H1 (cell line): Measurements from ENCODE around the gene TNFAIP2. TPM values are rescaled to one million over a fixed set of nuclear protein-coding genes. Genes with fewer than 3 reads are reported as not detected.

Experiments
- CTCF ChIA-PET: fragments of 300-600 bp; sonication (Branson Sonifier 250); formaldehyde crosslinking; loops from one replicate; lab custom pipeline; 2021; ENCODE audit not compliant: partially characterized antibody; lab: Charles Lee
- POLR2A ChIA-PET: fragments of 300-600 bp; sonication (Branson Sonifier 250); formaldehyde crosslinking; loops from one replicate; lab custom pipeline; 2021; ENCODE audit warnings: inconsistent platforms; ENCODE audit not compliant: partially characterized antibody; lab: Charles Lee
- DNase-seq, 2 experiments: peaks; one replicate each; pipeline versions ENCODE4 v3.0.0 to v3.0.0-alpha.2; 2010 to 2022; ENCODE audit warnings: low spot score in 2 of 2, low read depth in 1 of 2, mixed read lengths in 1 of 2
- FAIRE-seq: peaks from 2 replicates; lab custom pipeline; 2011; peaks lifted over from hg19 to GRCh38; lab: Jason Lieb, UNC
- H2AFZ ChIP-seq: 2 replicates; pipeline ENCODE4 v1.8.1; 2012; ENCODE audit warnings: low read length, inconsistent platforms
- H2AK5ac ChIP-seq: 2 replicates; pipeline ENCODE4 v1.6.1; 2013; ENCODE audit warnings: low read depth, low read length
- H2BK120ac ChIP-seq: replicated peaks from 2 replicates; pipeline ENCODE3; 2013; ENCODE audit warnings: low read depth, low read length, inconsistent platforms
- H2BK12ac ChIP-seq: 2 replicates; pipeline ENCODE4 v1.6.1; 2013; ENCODE audit warnings: low read depth, low read length
- H2BK15ac ChIP-seq: 2 replicates; pipeline ENCODE4 v1.6.1; 2013; ENCODE audit warnings: low read length
- H2BK20ac ChIP-seq: 2 replicates; pipeline ENCODE4 v1.6.1; 2013; ENCODE audit warnings: low read length
- H2BK5ac ChIP-seq: 2 replicates; pipeline ENCODE4 v1.6.1; 2013; ENCODE audit warnings: low read depth, low read length
- H3K14ac ChIP-seq: 2 replicates; pipeline ENCODE4 v1.6.1; 2013; ENCODE audit warnings: inconsistent platforms; ENCODE audit not compliant: insufficient read length
- H3K18ac ChIP-seq: 2 replicates; pipeline ENCODE4 v1.6.1; 2013; ENCODE audit warnings: low read length; ENCODE audit errors: extremely low read depth
- H3K23ac ChIP-seq: 2 replicates; pipeline ENCODE4 v1.6.1; 2013; ENCODE audit warnings: inconsistent platforms; ENCODE audit not compliant: insufficient read length
- H3K23me2 ChIP-seq: 2 replicates; pipeline ENCODE4 v1.6.1; 2013; ENCODE audit warnings: low read depth, low read length
- H3K27ac ChIP-seq: 2 replicates; pipeline ENCODE4 v1.6.1; 2011; ENCODE audit warnings: low read depth, low read length, inconsistent platforms
- H3K27me3 ChIP-seq, 4 experiments: replicated peaks in 1 of 4; 1 replicate in 1 of 4; 2 replicates in 3 of 4; pipeline versions ENCODE4 v1.6.1 to v1.8.1; 2011 to 2013; ENCODE audit warnings: low read length in 3 of 4, mild to moderate bottlenecking in 3 of 4, inconsistent platforms in 2 of 4, mixed read lengths in 2 of 4, moderate library complexity in 1 of 4; ENCODE audit not compliant: control insufficient read depth in 3 of 4, insufficient read depth in 3 of 4; ENCODE audit errors: extremely low read depth in 1 of 4
- H3K36me3 ChIP-seq, 4 experiments: 2 replicates each; pipeline versions ENCODE4 v1.6.1 to v1.8.1; 2011 to 2013; ENCODE audit warnings: mild to moderate bottlenecking in 4 of 4, low read length in 3 of 4, moderate library complexity in 2 of 4, control low read depth in 1 of 4, inconsistent platforms in 1 of 4; ENCODE audit not compliant: insufficient read depth in 4 of 4, control insufficient read depth in 2 of 4
- H3K4ac ChIP-seq: replicated peaks from 2 replicates; pipeline ENCODE3; 2013; ENCODE audit warnings: low read length, low read depth, mixed read lengths, inconsistent platforms; ENCODE audit not compliant: insufficient read length
- H3K4me1 ChIP-seq, 4 experiments: replicated peaks in 1 of 4; 1 replicate in 1 of 4; 2 replicates in 3 of 4; pipeline versions ENCODE4 v1.6.1 to v1.8.1; 2011 to 2013; ENCODE audit warnings: low read length in 3 of 4, inconsistent platforms in 2 of 4, mixed read lengths in 1 of 4; ENCODE audit not compliant: insufficient read depth in 4 of 4, control insufficient read depth in 3 of 4
- H3K4me2 ChIP-seq, 2 experiments: 2 replicates each; pipeline versions ENCODE4 v1.6.1 to v1.8.1; 2011 to 2013; ENCODE audit warnings: low read depth in 2 of 2, low read length in 2 of 2, control low read depth in 1 of 2, inconsistent platforms in 1 of 2, mild to moderate bottlenecking in 1 of 2; ENCODE audit not compliant: insufficient read depth in 1 of 2
- H3K4me3 ChIP-seq, 4 experiments: fragments of 200-600, 300-600 bp in 1 of 4; sonication (generic), shearing (Covaris generic), sonication (Bioruptor Twin) in 1 of 4; 2 replicates each; pipeline versions ENCODE4 v1.5.1 to v1.8.1; 2011 to 2016; ENCODE audit warnings: low read length in 4 of 4, low read depth in 3 of 4, control low read depth in 2 of 4, inconsistent platforms in 2 of 4, mild to moderate bottlenecking in 2 of 4, mixed read lengths in 1 of 4, moderate library complexity in 1 of 4; ENCODE audit not compliant: insufficient read depth in 2 of 4; ENCODE audit errors: extremely low read depth in 1 of 4
- H3K56ac ChIP-seq: replicated peaks from 2 replicates; pipeline ENCODE3; 2013; ENCODE audit warnings: low read depth, mild to moderate bottlenecking, mixed read lengths, low read length, inconsistent platforms; ENCODE audit not compliant: insufficient read length
- H3K79me1 ChIP-seq: 2 replicates; pipeline ENCODE4 v1.6.1; 2013; ENCODE audit warnings: low read depth, low read length, control low read depth
- H3K79me2 ChIP-seq, 2 experiments: 2 replicates each; pipeline versions ENCODE4 v1.6.1 to v1.8.1; 2012 to 2013; ENCODE audit warnings: low read length in 2 of 2, mild to moderate bottlenecking in 2 of 2, inconsistent platforms in 1 of 2; ENCODE audit not compliant: insufficient read depth in 2 of 2, control insufficient read depth in 1 of 2
- H3K9ac ChIP-seq, 4 experiments: replicated peaks in 1 of 4; 1 replicate in 1 of 4; 2 replicates in 3 of 4; pipeline versions ENCODE4 v1.6.1 to v1.8.1; 2011 to 2013; ENCODE audit warnings: low read depth in 3 of 4, low read length in 3 of 4, control low read depth in 2 of 4, mild to moderate bottlenecking in 2 of 4, moderate library complexity in 2 of 4, inconsistent platforms in 1 of 4; ENCODE audit errors: extremely low read depth in 1 of 4
- H3K9me3 ChIP-seq, 2 experiments: 2 replicates each; pipeline versions ENCODE4 v1.6.1 to v1.8.1; 2012 to 2013; ENCODE audit warnings: mild to moderate bottlenecking in 2 of 2, moderate library complexity in 2 of 2, control low read depth in 1 of 2, inconsistent platforms in 1 of 2, low read depth in 1 of 2, low read length in 1 of 2, mixed read lengths in 1 of 2; ENCODE audit not compliant: insufficient read depth in 2 of 2
- H4K20me1 ChIP-seq, 2 experiments: replicated peaks in 1 of 2; 2 replicates each; pipeline versions ENCODE3 to v1.8.1; 2011 to 2013; ENCODE audit warnings: inconsistent platforms in 2 of 2, low read length in 2 of 2, mild to moderate bottlenecking in 1 of 2; ENCODE audit not compliant: insufficient read depth in 2 of 2, control insufficient read depth in 1 of 2
- H4K5ac ChIP-seq: 2 replicates; pipeline ENCODE4 v1.6.1; 2013; ENCODE audit warnings: low read length, low read depth, mixed read lengths, inconsistent platforms; ENCODE audit not compliant: insufficient read length
- H4K8ac ChIP-seq: 2 replicates; pipeline ENCODE4 v1.8.0; 2013; ENCODE audit warnings: mild to moderate bottlenecking, moderate library complexity, low read length, inconsistent platforms; ENCODE audit not compliant: insufficient read depth; ENCODE audit errors: extremely low read depth
- H4K91ac ChIP-seq: replicated peaks from 2 replicates; pipeline ENCODE3; 2013; ENCODE audit warnings: low read length, mixed read lengths, inconsistent platforms; ENCODE audit not compliant: insufficient read length
- EZH2 ChIP-seq: fragments of 200-600 bp; sonication (generic); IDR thresholded peaks from 2 replicates; pipeline ENCODE4 v1.7.1; 2012; ENCODE audit warnings: low read depth, mild to moderate bottlenecking, moderate library complexity, low read length, inconsistent platforms; ENCODE audit not compliant: severe bottlenecking
- JUND ChIP-seq: IDR thresholded peaks from 2 replicates; pipeline ENCODE4 v1.6.1; 2011; ENCODE audit warnings: mild to moderate bottlenecking, improper control_type of control experiment, low read length
- WGBS, 2 experiments: shearing (Covaris generic) in 1 of 2; methylation state at CpG; one replicate each; pipeline versions ENCODE4 v1.1.6 to v1.1.7; 2013 to 2015; ENCODE audit warnings: low lambda C conversion rate in 2 of 2, mixed read lengths in 2 of 2, inconsistent platforms in 1 of 2, low coverage in 1 of 2, missing lambda C conversion rate in 1 of 2; ENCODE audit not compliant: insufficient replicate concordance in 2 of 2, insufficient coverage in 1 of 2, insufficient read length in 1 of 2; ENCODE audit errors: extremely low coverage in 1 of 2, missing lambda C conversion rate in 1 of 2; 5-methylcytosine and 5-hydroxymethylcytosine counted together
- polyA plus RNA-seq, 7 experiments: library from polyadenylated mRNA; depleted of rRNA in 3 of 7; stranded (reverse) in 5 of 7; unstranded in 2 of 7; fragments of >200 nt in 5 of 7; fragments of 200-250 nt in 2 of 7; gene quantifications; 1 replicate in 5 of 7; 2 replicates in 1 of 7; 4 replicates in 1 of 7; pipeline versions ENCODE4 v1.2.1 to v1.2.3, GENCODE V29; 2011 to 2013; ENCODE audit warnings: missing spikeins in 2 of 7, mixed read lengths in 2 of 7
- total RNA-seq: library from RNA; stranded (reverse); fragmentation: NEBNext Ultra II Directional; extraction: Animal tissue kit (Norgen Biotek cat#: 25700); gene quantifications from 2 replicates; pipeline ENCODE4 v1.2.1, GENCODE V29; 2021

The TNFAIP2 gene
- total and polyA plus RNA-seq, 2 of the 8 experiments (the other 6 are each of a cell fraction or from before 2014, with no cell fraction given): 28.3 to 34.5 TPM

DNA sequence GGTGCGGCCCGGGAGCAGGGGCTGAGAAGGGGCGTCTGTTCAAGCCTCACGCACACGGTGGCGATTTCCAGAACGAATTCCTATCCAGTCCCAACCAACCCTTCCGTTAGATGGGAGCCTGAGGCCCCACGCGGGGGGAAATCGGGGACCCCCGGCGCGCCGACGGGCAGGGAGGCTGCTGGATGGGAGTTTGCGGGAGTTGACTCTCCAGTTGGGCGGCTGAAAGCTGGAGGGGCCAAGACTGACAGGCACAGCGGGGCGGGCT lies 18.9 kb upstream of the TNFAIP2 start:
- POLR2A ChIA-PET: interaction anchor here (0.6 to 2.5 kb wide), 12 partner anchors 14 to 419 kb away, joined by 3 to 14 read pairs (median 4); partner anchors contain the start of gene EIF5
- no peak for FAIRE-seq
- Histone ChIP-seq H3K14ac (no peak overlapping the region), H3K4me2 (peak overlapping the region; percentile 8 to 66; a peak in 3 of 4 replicates), H3K56ac (no peak overlapping the region), H2BK15ac (peak overlapping the region; percentile 95; the same call in 1 of the 2 replicates), H2BK12ac (peak overlapping the region; percentile 92; the same call in 1 of the 2 replicates), H2AFZ (no peak overlapping the region), H3K18ac (no peak overlapping the region), H4K5ac (no peak overlapping the region), H3K4ac (no peak overlapping the region), H3K9me3 (no peaks in the 10 kb centered on the region), H3K79me1 (no peaks in the 10 kb centered on the region), H4K8ac (peak overlapping the region; percentile 62; the same call in 1 of the 2 replicates), H3K27me3 (peaks cover 7 to 42% (median 34%) of the 10 kb centered on the region in 4 experiments), H2AK5ac (no peak overlapping the region), H3K23ac (no peak overlapping the region), H3K79me2 (no peaks in the 10 kb centered on the region), H3K9ac (no peak overlapping the region), H2BK120ac (no peak overlapping the region), H3K4me1 (peaks cover 0 to 31% (median 18%) of the 10 kb centered on the region in 4 experiments; a peak in 6 of 7 replicates), H4K20me1 (peaks cover 0 to 3% of the 10 kb centered on the region in 2 experiments), H3K27ac (no peak overlapping the region), H3K23me2 (peaks cover 3% of the 10 kb centered on the region; the same call in 1 of the 2 replicates), H3K36me3 (no peaks in the 10 kb centered on the region)
- CTCF ChIA-PET: interaction anchor here (0.7 to 10.4 kb wide), 51 partner anchors 8 to 426 kb away, joined by 3 to 276 read pairs (median 7); partner anchors contain the start of genes EXOC3L4, LBHD2 and TNFAIP2
- WGBS, 2 experiments: 75% methylated on average over 16 of the region's 20 CpGs; no CpG with 5 or more reads in 1 of the 2 experiments
- TF ChIP-seq JUND (no peak), EZH2 (peak; percentile 58)
- TF ChIP-seq, all 59 proteins: peak for 1
- H2BK20ac ChIP-seq: no peak overlapping the region
- no peak overlapping the region for H2BK5ac ChIP-seq
- peak overlapping the region in 1 of 4 experiments; percentile 39; a peak in 2 of 8 replicates for H3K4me3 ChIP-seq
- no peak for DNase-seq
- H4K91ac ChIP-seq: peak overlapping the region; percentile 74
